ENCODE data around the gene CFDP1.

Gene CFDP1

GRCh38 chr16:75264999-75265910 lies 168.0 kb downstream of the CFDP1 start:
- no peak for DNase-seq (ENCODE audit: low read depth)

DNA sequence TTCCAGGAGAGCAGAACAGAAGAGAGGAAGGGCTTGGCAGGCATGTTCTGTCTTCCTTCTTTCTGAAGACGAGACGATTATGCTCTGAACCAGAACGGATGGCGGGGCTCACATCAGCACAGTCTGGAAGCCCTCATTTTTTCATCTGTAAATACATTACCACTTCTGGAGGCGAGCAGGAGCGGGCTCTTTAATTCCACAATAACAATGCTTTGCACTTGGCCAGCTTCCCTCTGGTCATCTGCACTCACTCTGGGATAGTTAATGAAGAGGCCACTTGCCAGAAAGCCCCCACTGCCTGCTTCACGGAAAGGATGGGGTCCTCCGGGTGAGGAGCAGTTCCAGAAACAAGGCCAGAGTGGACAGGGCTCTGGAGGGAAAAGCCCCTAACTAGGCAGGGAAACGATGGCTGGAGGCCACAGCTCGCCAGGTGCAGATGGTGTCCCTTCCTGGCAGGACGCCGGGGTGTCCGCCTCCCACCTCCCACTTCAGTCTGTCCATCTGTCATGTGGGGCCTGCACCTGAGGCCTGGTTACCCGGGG lies 168.8 kb downstream of the CFDP1 start:
- DNase-seq (ENCODE audit: low read depth) = no peak

DNA sequence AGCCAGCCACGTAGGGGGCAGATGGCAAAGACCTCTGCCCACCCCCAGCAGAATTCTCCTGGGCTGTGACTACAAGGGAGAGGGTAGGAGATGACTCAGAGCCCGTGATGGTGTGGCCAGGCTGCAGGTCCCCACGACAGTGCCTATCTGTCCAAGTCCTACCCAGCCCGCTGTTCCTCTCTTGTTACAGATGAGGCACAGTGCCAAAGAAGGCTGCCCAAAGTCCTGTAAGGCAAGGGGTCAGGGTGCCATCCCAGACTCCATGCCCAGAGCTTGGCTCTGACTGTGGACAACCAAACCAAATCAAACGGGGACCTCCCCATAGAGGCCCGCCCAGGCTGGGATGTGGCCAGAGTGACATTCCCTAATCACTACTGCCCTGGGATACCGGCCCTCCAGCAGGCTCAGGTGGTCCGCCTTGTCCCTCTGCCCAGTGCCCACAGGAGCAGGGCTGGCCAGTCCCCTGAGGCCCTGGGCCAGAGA lies 169.3 kb downstream of the CFDP1 start:
- no peak for DNase-seq (ENCODE audit: low read depth)

DNA sequence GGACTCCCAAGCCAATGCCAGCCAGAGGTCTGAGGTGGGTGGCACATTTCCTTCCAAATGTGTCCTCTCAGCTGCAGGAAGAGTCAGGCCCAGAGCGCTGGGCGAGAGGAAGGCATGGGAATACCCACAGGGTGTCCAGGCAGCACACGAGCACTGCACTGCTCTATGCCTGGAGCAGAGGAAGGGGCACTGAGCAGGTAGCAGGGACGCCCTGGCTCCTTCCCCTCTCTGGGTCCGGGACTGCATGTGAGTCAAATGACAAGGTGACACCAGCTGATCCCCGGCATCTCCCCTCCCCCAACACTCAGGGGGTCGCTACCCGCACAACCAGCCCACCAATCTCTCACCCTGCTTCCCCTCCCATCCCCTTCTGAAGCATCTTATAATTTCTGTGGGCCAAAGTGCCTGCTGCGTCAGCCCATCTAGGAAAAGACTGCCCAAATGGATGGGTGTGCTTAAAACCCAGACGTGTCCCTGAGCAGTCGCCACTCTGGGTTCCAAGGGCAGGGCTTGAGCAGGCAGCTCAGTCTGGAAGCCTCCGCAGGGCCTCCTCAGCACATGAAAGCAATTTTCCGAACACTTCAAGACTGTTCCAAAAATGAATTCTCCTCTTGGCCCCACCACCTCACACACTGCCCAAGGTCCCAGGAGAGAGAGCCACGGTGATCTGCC lies 169.9 kb downstream of the CFDP1 start:
- DNase-seq (ENCODE audit: low read depth) = no peak

- DNase-seq (ENCODE audit: low read depth) = no peak
These were observed 170.5 kb downstream of the CFDP1 start for GRCh38 chr16:75262800-75263127.

GRCh38 chr16:75262104-75262799 lies 171.1 kb downstream of the CFDP1 start:
- DNase-seq (ENCODE audit: low read depth) = no peak

DNA sequence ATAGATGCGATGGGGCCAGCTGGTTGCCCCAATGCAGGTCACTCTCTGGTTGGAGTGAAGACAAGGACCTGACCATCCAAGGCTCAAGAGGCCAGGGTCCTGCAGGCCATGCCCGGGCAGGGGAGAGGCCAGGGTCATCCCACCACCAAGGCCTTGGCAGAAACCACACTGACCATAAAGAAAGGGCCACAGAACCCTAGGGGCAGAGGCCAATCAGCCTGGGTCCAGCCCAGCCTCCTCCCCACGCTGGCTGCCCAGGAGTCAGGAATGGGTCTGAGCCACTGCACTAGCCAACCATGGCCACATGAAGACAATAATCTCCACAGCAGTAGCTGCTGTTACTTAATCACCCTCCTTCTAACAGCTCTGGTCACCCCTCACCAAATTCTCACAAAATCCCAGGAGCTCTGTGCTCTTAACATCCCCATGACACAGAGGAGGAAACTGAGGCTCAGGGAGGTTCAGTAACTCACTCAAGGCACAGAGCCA lies 171.7 kb downstream of the CFDP1 start:
- DNase-seq (ENCODE audit: low read depth) = no peak

DNA sequence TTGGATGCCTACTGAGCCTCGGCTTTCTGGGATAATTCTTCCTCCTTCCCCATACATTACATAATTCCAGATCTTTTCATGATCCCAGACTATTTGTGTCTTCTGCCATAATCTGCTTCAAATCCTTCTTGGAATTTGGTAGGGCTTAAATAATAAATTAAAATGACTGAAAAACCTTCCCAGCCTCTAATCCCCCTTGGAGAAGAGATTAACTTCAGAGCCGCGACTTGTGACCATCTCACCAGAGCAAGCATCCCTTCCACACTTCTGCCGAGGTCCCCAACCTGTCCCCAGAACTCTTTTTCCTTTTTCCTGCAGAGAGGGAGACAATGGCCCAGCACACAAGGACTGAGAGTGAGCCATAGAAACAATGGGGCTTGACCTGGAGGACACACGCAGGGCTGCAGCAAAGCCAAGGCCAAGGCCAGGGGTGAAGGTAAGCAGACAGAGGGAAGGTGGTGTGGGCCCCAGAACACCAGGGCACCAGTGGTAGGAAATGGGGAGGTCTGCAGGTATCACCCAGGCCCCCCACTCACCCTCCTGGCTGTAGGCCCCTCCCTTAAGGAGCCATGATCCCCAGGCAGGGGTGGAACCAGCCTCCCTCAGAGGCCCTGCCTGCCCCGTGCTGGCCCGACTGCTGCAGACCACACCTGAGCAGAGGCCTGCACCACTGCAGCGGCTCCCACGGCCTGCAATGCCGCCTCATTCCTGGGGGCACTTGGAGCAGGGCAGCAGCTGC lies 172.3 kb downstream of the CFDP1 start:
- no peak for DNase-seq (ENCODE audit: low read depth)

- no peak for DNase-seq (ENCODE audit: low read depth)
These were observed 174.5 kb downstream of the CFDP1 start for GRCh38 chr16:75258807-75259141.

- DNase-seq (ENCODE audit: low read depth) = no peak
These were observed 175.2 kb downstream of the CFDP1 start for GRCh38 chr16:75257886-75258806.

DNA sequence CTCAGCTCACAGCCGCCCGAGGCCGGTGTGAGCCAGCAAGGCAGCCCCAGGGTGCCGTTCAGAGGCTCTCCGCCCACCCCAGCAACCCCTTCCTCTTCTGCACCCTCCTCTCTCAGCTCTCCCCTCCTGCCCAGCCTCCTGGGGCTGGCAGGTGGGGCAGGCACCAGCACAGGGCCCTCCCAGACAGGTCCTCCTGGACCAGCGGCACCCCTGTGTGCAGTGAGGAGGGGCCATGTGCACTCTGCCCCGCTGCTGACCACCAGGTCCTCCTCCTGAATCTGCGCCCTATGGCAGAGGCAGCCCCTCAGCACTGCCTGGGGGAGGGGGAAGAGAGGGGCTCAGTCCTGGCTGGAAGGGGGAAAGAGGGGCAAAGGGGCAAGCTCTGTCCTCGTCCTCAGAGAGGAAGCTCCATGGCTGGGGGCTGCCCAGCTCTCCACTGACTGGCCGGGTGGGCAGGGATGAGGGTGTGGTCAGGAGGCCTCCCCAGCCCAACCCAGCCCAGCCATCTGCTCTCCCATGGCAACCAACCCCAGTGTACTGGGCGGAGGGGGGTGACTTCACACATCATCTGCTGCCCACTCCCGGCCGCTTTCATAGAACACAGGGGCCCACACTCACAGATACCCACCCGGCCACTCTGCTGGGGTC lies 176.5 kb downstream of the CFDP1 start:
- no peak for DNase-seq (ENCODE audit: low read depth)

DNA sequence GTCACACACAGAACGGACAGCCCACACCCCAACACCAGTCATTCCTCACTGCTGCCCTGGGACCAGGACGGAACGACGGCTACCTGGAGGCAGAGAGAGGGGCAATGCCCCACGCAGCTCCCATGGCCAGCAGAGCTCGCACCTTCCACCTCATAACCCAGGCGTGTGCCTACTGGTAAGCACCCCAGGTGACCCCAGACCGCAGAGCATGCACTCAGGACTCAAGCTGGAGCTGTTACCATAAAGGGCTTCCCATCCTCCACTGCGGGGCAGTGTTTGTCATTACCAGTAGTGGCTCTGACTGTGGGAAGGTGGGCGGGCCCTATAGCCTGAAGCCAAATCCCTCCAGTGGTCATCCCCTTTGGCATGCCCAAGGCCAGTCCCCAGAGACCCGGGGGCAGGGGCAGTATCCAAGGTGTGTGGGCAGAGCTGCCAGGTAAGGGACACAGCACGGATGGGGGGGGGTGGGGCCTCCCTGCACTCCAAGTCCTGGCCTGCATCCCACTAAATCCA lies 177.2 kb downstream of the CFDP1 start:
- DNase-seq (ENCODE audit: low read depth) = no peak

DNA sequence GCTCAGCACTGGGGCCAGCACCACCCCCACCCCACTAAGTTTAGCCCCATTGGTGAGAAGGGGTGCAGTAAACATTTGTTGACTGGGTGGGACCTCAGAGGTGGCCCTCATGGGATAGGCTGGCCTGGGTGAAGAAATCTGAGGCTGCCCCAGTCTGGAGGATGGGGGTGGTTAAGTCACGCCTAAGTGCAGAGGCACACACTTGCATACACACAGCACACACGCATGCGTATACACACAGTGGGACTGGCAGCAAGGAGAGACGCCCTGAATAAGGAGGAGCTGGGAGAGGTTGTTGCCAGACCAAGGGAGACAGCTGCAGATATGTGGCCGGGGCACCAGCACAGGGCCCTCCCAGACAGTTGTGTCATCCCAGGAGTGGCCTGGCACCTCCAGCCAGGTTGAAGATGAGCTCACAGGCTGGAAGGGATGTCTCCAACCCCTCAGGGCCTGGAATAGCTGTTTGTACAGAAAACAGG lies 178.9 kb downstream of the CFDP1 start:
- DNase-seq (ENCODE audit: low read depth) = no peak

GRCh38 chr16:75252946-75253911 lies 180.1 kb downstream of the CFDP1 start:
- no peak for DNase-seq (ENCODE audit: low read depth)

DNA sequence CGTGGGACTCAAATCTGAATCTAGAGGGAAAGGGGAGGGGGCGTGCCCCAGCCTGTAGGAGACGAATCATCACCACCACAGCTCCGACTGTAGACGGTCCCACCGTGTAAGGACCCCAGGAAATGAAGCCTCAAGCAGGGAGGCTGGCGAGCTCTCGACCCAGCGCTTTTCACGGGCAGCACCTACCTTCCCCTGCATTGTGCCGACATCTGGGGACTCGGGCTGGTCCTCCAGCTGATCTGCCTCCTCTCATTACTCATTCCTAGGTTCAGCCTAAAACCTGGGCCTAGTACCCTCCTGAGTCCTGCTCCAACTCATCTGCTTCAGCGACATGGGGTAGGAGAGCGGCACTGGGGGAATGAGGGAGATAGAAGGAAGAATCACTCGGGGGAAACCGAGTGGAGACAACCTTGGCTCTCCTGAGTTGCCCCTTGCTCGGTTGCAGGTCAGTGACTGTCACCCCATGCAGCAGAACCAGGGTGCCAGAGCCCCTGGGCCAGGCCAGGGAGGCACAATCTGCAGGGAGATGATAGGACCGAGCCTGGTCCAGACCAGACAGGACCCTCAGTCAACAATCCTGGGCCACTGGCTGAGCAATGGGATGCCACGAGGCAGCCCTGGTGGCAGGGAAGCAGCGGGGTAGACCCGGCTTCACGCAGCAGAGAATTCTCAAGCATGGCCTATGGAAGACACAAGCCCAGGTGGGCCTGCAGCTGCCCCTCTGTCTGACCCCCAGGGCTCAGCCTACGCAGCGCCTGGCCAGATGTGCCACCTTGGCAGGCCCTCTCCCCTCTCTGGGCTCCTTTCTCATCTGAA lies 181.0 kb downstream of the CFDP1 start:
- no peak for DNase-seq (ENCODE audit: low read depth)

DNA sequence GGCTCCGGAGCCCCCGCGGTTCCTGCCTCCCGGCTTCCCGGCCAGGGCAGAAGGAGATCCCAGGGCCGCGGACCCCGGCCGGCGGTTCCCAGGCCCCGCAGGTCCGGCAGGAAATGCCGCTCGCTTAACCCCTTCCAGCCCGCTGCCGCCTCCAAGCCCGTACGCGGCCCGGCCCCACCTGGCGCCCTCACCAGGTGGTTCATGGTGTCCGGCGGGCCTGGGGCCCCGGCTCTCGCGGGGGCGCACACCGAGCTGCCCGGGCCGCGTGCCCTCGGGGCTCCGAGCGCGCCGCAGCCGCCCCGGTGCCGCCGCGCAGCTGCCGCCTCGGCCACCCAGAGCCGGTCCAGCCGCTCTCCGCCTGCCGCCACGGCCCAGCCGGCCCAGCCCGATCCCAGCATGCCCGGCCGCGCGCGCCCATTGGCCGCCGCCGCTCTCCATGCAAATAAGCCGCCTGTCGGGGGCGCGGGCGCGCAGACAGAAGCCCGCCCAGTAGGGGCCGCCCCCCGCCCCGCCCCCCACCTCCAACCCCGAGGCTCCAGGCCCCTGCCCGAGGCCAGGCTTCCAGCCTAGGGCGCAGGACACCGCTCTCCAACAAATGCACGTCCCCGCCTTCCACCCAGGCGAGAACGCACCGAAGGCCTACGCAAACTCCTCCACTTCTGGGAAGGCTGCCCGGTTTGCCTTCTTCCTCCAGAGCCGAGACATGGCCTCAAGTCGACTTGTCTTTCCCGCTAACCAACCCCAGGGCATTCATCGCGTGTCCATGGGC lies 181.8 kb downstream of the CFDP1 start, which contains the start of gene BCAR1:
Gene BCAR1, minus strand, starts transcription at position 345 of the 769 bp plus-strand sequence. Its CDS starts 142 bp downstream, at position 203.
- no peak for DNase-seq (ENCODE audit: low read depth)

DNA sequence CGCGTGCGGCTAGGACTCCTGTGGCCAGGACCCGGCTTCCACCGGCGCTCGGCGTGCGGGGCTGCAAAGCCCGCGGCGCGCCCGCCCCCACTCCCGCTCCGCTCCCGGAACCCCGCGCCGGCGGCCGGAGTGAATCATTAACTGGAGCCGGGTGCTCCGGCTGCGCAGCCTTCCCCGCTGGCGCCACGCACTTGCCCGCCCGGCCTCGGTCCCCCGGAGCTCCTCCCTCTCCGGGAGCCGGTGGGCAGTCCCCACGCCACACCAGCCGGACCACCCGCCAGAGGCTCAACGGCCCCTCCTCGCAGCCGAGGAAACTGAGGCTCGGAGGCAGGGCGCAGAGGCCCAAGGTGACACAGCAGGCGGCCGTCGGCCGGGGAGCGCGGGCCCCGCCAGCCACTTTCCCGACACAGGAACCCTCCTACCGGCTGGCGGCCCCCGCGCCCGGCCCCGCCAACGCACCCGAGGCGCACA lies 182.5 kb downstream of the CFDP1 start:
- DNase-seq (ENCODE audit: low read depth) = no peak

Data from activated T-helper 1 cell treated with Interleukin-2 at 50 U/mL for 16 hours (primary cell).